ENCODE measurements around the gene LYST.

- TF ChIP-seq CTCF (IDR thresholded peaks at IDR 0.05): no peak
- TF ChIP-seq POLR2A (IDR thresholded peaks at IDR 0.05): no peak
- no peak for TF ChIP-seq POLR2AphosphoS5 (IDR thresholded peaks at IDR 0.05; ENCODE audit: insufficient read depth in 1 of 2, low read depth in 1 of 2)
These were observed 27.1 kb upstream of the LYST start for GRCh38 chr1:235893840-235894239.
